Activated naive CD4-positive, alpha-beta T cell (primary cell): ENCODE results near the gene MYO5C.
A peak's percentile ranks its signal among the peaks of the same experiment; 100 is the strongest.

ENCODE experiments used
- DNase-seq, 4 experiments: peaks; one replicate each; lab custom pipeline; 2025; lab: John Stamatoyannopoulos, UW

The MYO5C gene

GRCh38 chr15:52278636-52279367 is 16.8 kb downstream of the MYO5C start:
- no peak for DNase-seq

GRCh38 chr15:52278135-52278534 is 17.5 kb downstream of the MYO5C start:
- no peak for DNase-seq

- DNase-seq: no peak
Measured at GRCh38 chr15:52277575-52277974, 18.0 kb downstream of the MYO5C start.

- DNase-seq: no peak
Measured at GRCh38 chr15:52276256-52276770, 19.3 kb downstream of the MYO5C start.

GRCh38 chr15:52263563-52264282 is 31.9 kb downstream of the MYO5C start:
- no peak for DNase-seq

GRCh38 chr15:52262364-52262763 is 33.2 kb downstream of the MYO5C start:
- no peak for DNase-seq

- no peak for DNase-seq
Measured at GRCh38 chr15:52261498-52262242, 33.9 kb downstream of the MYO5C start.

- DNase-seq: no peak
Measured at GRCh38 chr15:52261026-52261425, 34.6 kb downstream of the MYO5C start.

GRCh38 chr15:52259503-52259902 is 36.1 kb downstream of the MYO5C start:
- no peak for DNase-seq

GRCh38 chr15:52258461-52258860 is 37.1 kb downstream of the MYO5C start:
- DNase-seq: no peak

GRCh38 chr15:52257734-52258062 is 37.9 kb downstream of the MYO5C start:
- DNase-seq: no peak

- no peak for DNase-seq
Measured at GRCh38 chr15:52256930-52257733, 38.5 kb downstream of the MYO5C start.

- DNase-seq: peak; percentile 19 to 52 (median 34)
Measured at GRCh38 chr15:52256366-52256765, 39.2 kb downstream of the MYO5C start.

GRCh38 chr15:52255935-52256334 is 39.7 kb downstream of the MYO5C start:
- no peak for DNase-seq

- no peak for DNase-seq
Measured at GRCh38 chr15:52255008-52255407, 40.6 kb downstream of the MYO5C start.

- no peak for DNase-seq
Measured at GRCh38 chr15:52254391-52254790, 41.2 kb downstream of the MYO5C start.

GRCh38 chr15:52252781-52253180 is 42.8 kb downstream of the MYO5C start:
- no peak for DNase-seq

- DNase-seq: no peak
Measured at GRCh38 chr15:52251144-52251860, 44.3 kb downstream of the MYO5C start.

GRCh38 chr15:52247461-52247860 is 48.1 kb downstream of the MYO5C start:
- DNase-seq: no peak

GRCh38 chr15:52246686-52247431 is 48.7 kb downstream of the MYO5C start:
- DNase-seq: no peak
